H1 (cell line): ENCODE results near the gene OGFRL1. TPM values are rescaled to one million over a fixed set of nuclear protein-coding genes. Genes with fewer than 3 reads are reported as not detected.

ENCODE experiments used
- CTCF ChIA-PET: fragments of 300-600 bp; sonication (Branson Sonifier 250); formaldehyde crosslinking; loops from one replicate; lab custom pipeline; 2021; ENCODE audit not compliant: partially characterized antibody; lab: Charles Lee
- POLR2A ChIA-PET: fragments of 300-600 bp; sonication (Branson Sonifier 250); formaldehyde crosslinking; loops from one replicate; lab custom pipeline; 2021; ENCODE audit warnings: inconsistent platforms; ENCODE audit not compliant: partially characterized antibody; lab: Charles Lee
- DNase-seq, 2 experiments: peaks; one replicate each; pipeline versions ENCODE4 v3.0.0 to v3.0.0-alpha.2; 2010 to 2022; ENCODE audit warnings: low spot score in 2 of 2, low read depth in 1 of 2, mixed read lengths in 1 of 2
- FAIRE-seq: peaks from 2 replicates; lab custom pipeline; 2011; peaks lifted over from hg19 to GRCh38; lab: Jason Lieb, UNC
- H2AFZ ChIP-seq: 2 replicates; pipeline ENCODE4 v1.8.1; 2012; ENCODE audit warnings: low read length, inconsistent platforms
- H2AK5ac ChIP-seq: 2 replicates; pipeline ENCODE4 v1.6.1; 2013; ENCODE audit warnings: low read depth, low read length
- H2BK120ac ChIP-seq: replicated peaks from 2 replicates; pipeline ENCODE3; 2013; ENCODE audit warnings: low read depth, low read length, inconsistent platforms
- H2BK12ac ChIP-seq: 2 replicates; pipeline ENCODE4 v1.6.1; 2013; ENCODE audit warnings: low read depth, low read length
- H2BK15ac ChIP-seq: 2 replicates; pipeline ENCODE4 v1.6.1; 2013; ENCODE audit warnings: low read length
- H2BK20ac ChIP-seq: 2 replicates; pipeline ENCODE4 v1.6.1; 2013; ENCODE audit warnings: low read length
- H2BK5ac ChIP-seq: 2 replicates; pipeline ENCODE4 v1.6.1; 2013; ENCODE audit warnings: low read depth, low read length
- H3K14ac ChIP-seq: 2 replicates; pipeline ENCODE4 v1.6.1; 2013; ENCODE audit warnings: inconsistent platforms; ENCODE audit not compliant: insufficient read length
- H3K18ac ChIP-seq: 2 replicates; pipeline ENCODE4 v1.6.1; 2013; ENCODE audit warnings: low read length; ENCODE audit errors: extremely low read depth
- H3K23ac ChIP-seq: 2 replicates; pipeline ENCODE4 v1.6.1; 2013; ENCODE audit warnings: inconsistent platforms; ENCODE audit not compliant: insufficient read length
- H3K23me2 ChIP-seq: 2 replicates; pipeline ENCODE4 v1.6.1; 2013; ENCODE audit warnings: low read depth, low read length
- H3K27ac ChIP-seq: 2 replicates; pipeline ENCODE4 v1.6.1; 2011; ENCODE audit warnings: low read depth, low read length, inconsistent platforms
- H3K27me3 ChIP-seq, 4 experiments: replicated peaks in 1 of 4; 1 replicate in 1 of 4; 2 replicates in 3 of 4; pipeline versions ENCODE4 v1.6.1 to v1.8.1; 2011 to 2013; ENCODE audit warnings: low read length in 3 of 4, mild to moderate bottlenecking in 3 of 4, inconsistent platforms in 2 of 4, mixed read lengths in 2 of 4, moderate library complexity in 1 of 4; ENCODE audit not compliant: control insufficient read depth in 3 of 4, insufficient read depth in 3 of 4; ENCODE audit errors: extremely low read depth in 1 of 4
- H3K36me3 ChIP-seq, 4 experiments: 2 replicates each; pipeline versions ENCODE4 v1.6.1 to v1.8.1; 2011 to 2013; ENCODE audit warnings: mild to moderate bottlenecking in 4 of 4, low read length in 3 of 4, moderate library complexity in 2 of 4, control low read depth in 1 of 4, inconsistent platforms in 1 of 4; ENCODE audit not compliant: insufficient read depth in 4 of 4, control insufficient read depth in 2 of 4
- H3K4ac ChIP-seq: replicated peaks from 2 replicates; pipeline ENCODE3; 2013; ENCODE audit warnings: low read length, low read depth, mixed read lengths, inconsistent platforms; ENCODE audit not compliant: insufficient read length
- H3K4me1 ChIP-seq, 4 experiments: replicated peaks in 1 of 4; 1 replicate in 1 of 4; 2 replicates in 3 of 4; pipeline versions ENCODE4 v1.6.1 to v1.8.1; 2011 to 2013; ENCODE audit warnings: low read length in 3 of 4, inconsistent platforms in 2 of 4, mixed read lengths in 1 of 4; ENCODE audit not compliant: insufficient read depth in 4 of 4, control insufficient read depth in 3 of 4
- H3K4me2 ChIP-seq, 2 experiments: 2 replicates each; pipeline versions ENCODE4 v1.6.1 to v1.8.1; 2011 to 2013; ENCODE audit warnings: low read depth in 2 of 2, low read length in 2 of 2, control low read depth in 1 of 2, inconsistent platforms in 1 of 2, mild to moderate bottlenecking in 1 of 2; ENCODE audit not compliant: insufficient read depth in 1 of 2
- H3K4me3 ChIP-seq, 4 experiments: fragments of 200-600, 300-600 bp in 1 of 4; sonication (generic), shearing (Covaris generic), sonication (Bioruptor Twin) in 1 of 4; 2 replicates each; pipeline versions ENCODE4 v1.5.1 to v1.8.1; 2011 to 2016; ENCODE audit warnings: low read length in 4 of 4, low read depth in 3 of 4, control low read depth in 2 of 4, inconsistent platforms in 2 of 4, mild to moderate bottlenecking in 2 of 4, mixed read lengths in 1 of 4, moderate library complexity in 1 of 4; ENCODE audit not compliant: insufficient read depth in 2 of 4; ENCODE audit errors: extremely low read depth in 1 of 4
- H3K56ac ChIP-seq: replicated peaks from 2 replicates; pipeline ENCODE3; 2013; ENCODE audit warnings: low read depth, mild to moderate bottlenecking, mixed read lengths, low read length, inconsistent platforms; ENCODE audit not compliant: insufficient read length
- H3K79me1 ChIP-seq: 2 replicates; pipeline ENCODE4 v1.6.1; 2013; ENCODE audit warnings: low read depth, low read length, control low read depth
- H3K79me2 ChIP-seq, 2 experiments: 2 replicates each; pipeline versions ENCODE4 v1.6.1 to v1.8.1; 2012 to 2013; ENCODE audit warnings: low read length in 2 of 2, mild to moderate bottlenecking in 2 of 2, inconsistent platforms in 1 of 2; ENCODE audit not compliant: insufficient read depth in 2 of 2, control insufficient read depth in 1 of 2
- H3K9ac ChIP-seq, 4 experiments: replicated peaks in 1 of 4; 1 replicate in 1 of 4; 2 replicates in 3 of 4; pipeline versions ENCODE4 v1.6.1 to v1.8.1; 2011 to 2013; ENCODE audit warnings: low read depth in 3 of 4, low read length in 3 of 4, control low read depth in 2 of 4, mild to moderate bottlenecking in 2 of 4, moderate library complexity in 2 of 4, inconsistent platforms in 1 of 4; ENCODE audit errors: extremely low read depth in 1 of 4
- H3K9me3 ChIP-seq, 2 experiments: 2 replicates each; pipeline versions ENCODE4 v1.6.1 to v1.8.1; 2012 to 2013; ENCODE audit warnings: mild to moderate bottlenecking in 2 of 2, moderate library complexity in 2 of 2, control low read depth in 1 of 2, inconsistent platforms in 1 of 2, low read depth in 1 of 2, low read length in 1 of 2, mixed read lengths in 1 of 2; ENCODE audit not compliant: insufficient read depth in 2 of 2
- H4K20me1 ChIP-seq, 2 experiments: replicated peaks in 1 of 2; 2 replicates each; pipeline versions ENCODE3 to v1.8.1; 2011 to 2013; ENCODE audit warnings: inconsistent platforms in 2 of 2, low read length in 2 of 2, mild to moderate bottlenecking in 1 of 2; ENCODE audit not compliant: insufficient read depth in 2 of 2, control insufficient read depth in 1 of 2
- H4K5ac ChIP-seq: 2 replicates; pipeline ENCODE4 v1.6.1; 2013; ENCODE audit warnings: low read length, low read depth, mixed read lengths, inconsistent platforms; ENCODE audit not compliant: insufficient read length
- H4K8ac ChIP-seq: 2 replicates; pipeline ENCODE4 v1.8.0; 2013; ENCODE audit warnings: mild to moderate bottlenecking, moderate library complexity, low read length, inconsistent platforms; ENCODE audit not compliant: insufficient read depth; ENCODE audit errors: extremely low read depth
- H4K91ac ChIP-seq: replicated peaks from 2 replicates; pipeline ENCODE3; 2013; ENCODE audit warnings: low read length, mixed read lengths, inconsistent platforms; ENCODE audit not compliant: insufficient read length
- CBX5 ChIP-seq: fragments of 300-800, 300-1000 bp; sonication (generic); IDR thresholded peaks from 2 replicates; pipeline ENCODE4 v1.7.1; 2016; ENCODE audit warnings: antibody characterized with exemption, low read length, low read depth
- EGR1 ChIP-seq: IDR thresholded peaks from 2 replicates; pipeline ENCODE4 v1.6.1; 2011; ENCODE audit warnings: low read depth, low read length, borderline replicate concordance
- GABPA ChIP-seq: IDR thresholded peaks from 2 replicates; pipeline ENCODE4 v1.6.1; 2011; ENCODE audit warnings: mild to moderate bottlenecking, low read length, moderate library complexity, borderline replicate concordance; ENCODE audit not compliant: insufficient read depth
- JUND ChIP-seq: IDR thresholded peaks from 2 replicates; pipeline ENCODE4 v1.6.1; 2011; ENCODE audit warnings: mild to moderate bottlenecking, improper control_type of control experiment, low read length
- KDM1A ChIP-seq: fragments of 200-600, 300-600 bp; sonication (generic); IDR thresholded peaks from 2 replicates; pipeline ENCODE4 v1.7.1; 2016; ENCODE audit warnings: mild to moderate bottlenecking, low read length, borderline replicate concordance
- POLR2AphosphoS5 ChIP-seq: IDR thresholded peaks from 2 replicates; pipeline ENCODE4 v1.6.1; 2011; ENCODE audit warnings: low read depth, low read length
- TBP ChIP-seq: IDR thresholded peaks from 2 replicates; pipeline ENCODE4 v1.6.1; 2011; ENCODE audit warnings: low read depth, low read length, improper control_type of control experiment
- WGBS, 2 experiments: shearing (Covaris generic) in 1 of 2; methylation state at CpG; one replicate each; pipeline versions ENCODE4 v1.1.6 to v1.1.7; 2013 to 2015; ENCODE audit warnings: low lambda C conversion rate in 2 of 2, mixed read lengths in 2 of 2, inconsistent platforms in 1 of 2, low coverage in 1 of 2, missing lambda C conversion rate in 1 of 2; ENCODE audit not compliant: insufficient replicate concordance in 2 of 2, insufficient coverage in 1 of 2, insufficient read length in 1 of 2; ENCODE audit errors: extremely low coverage in 1 of 2, missing lambda C conversion rate in 1 of 2; 5-methylcytosine and 5-hydroxymethylcytosine counted together
- polyA plus RNA-seq, 7 experiments: library from polyadenylated mRNA; depleted of rRNA in 3 of 7; stranded (reverse) in 5 of 7; unstranded in 2 of 7; fragments of >200 nt in 5 of 7; fragments of 200-250 nt in 2 of 7; gene quantifications; 1 replicate in 5 of 7; 2 replicates in 1 of 7; 4 replicates in 1 of 7; pipeline versions ENCODE4 v1.2.1 to v1.2.3, GENCODE V29; 2011 to 2013; ENCODE audit warnings: missing spikeins in 2 of 7, mixed read lengths in 2 of 7
- total RNA-seq: library from RNA; stranded (reverse); fragmentation: NEBNext Ultra II Directional; extraction: Animal tissue kit (Norgen Biotek cat#: 25700); gene quantifications from 2 replicates; pipeline ENCODE4 v1.2.1, GENCODE V29; 2021
- TF ChIP-seq, protein P1 (sequence below), 3 experiments: IDR thresholded peaks; 1 replicate in 2 of 3; 2 replicates in 1 of 3; pipeline versions ENCODE4 v1.5.1 to v1.6.1; 2011; ENCODE audit warnings: low read length in 3 of 3, mild to moderate bottlenecking in 3 of 3, inconsistent platforms in 2 of 3, low read depth in 1 of 3, moderate library complexity in 1 of 3; ENCODE audit not compliant: insufficient read depth in 1 of 3; ENCODE audit errors: control extremely low read depth in 1 of 3
- TF ChIP-seq, protein P2 (sequence below): IDR thresholded peaks from 2 replicates; pipeline ENCODE4 v1.6.1; 2012; ENCODE audit warnings: low read length, inconsistent platforms

OGFRL1 gene
- total and polyA plus RNA-seq, 2 of the 8 experiments (the other 6 are each of a cell fraction or from before 2014, with no cell fraction given), result 1.1 to 9.0 TPM

DNA sequence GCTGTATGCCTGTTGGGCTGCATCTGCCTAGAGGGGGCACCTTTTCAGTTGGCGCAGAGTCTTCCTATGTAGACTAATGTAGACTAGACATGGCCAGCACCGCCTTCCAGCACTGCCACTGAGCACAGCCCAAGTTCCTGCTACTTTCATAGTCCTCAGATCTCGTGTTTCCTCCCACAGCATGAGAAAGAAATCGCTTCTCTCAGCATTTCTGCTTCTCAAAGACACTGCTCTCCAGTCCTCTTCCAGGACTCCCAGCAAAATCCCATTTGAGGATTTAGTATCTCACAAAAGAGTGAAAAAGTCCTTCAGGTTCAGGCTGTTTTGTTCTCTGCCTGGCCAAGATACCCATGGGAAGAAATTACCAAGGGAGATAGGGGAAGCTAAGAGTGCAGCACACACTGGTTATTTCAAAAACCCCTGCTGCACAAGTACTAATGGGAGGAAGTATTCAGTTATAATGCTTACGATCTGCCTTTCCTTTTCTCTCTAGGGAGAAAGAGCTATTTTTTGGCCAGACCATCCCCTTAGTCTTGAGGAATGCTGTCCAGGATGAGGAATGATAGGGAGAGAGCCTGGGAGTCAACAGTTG, 35.7 kb downstream of the OGFRL1 start:
- Histone ChIP-seq H3K23ac (no peak overlapping the region), H3K4me2 (no peak overlapping the region), H3K36me3 (no peaks in the 10 kb centered on the region), H3K14ac (no peak overlapping the region), H2BK5ac (no peak overlapping the region), H2BK12ac (no peak overlapping the region), H4K20me1 (no peaks in the 10 kb centered on the region), H3K9me3 (no peaks in the 10 kb centered on the region), H3K79me2 (no peaks in the 10 kb centered on the region), H3K4me3 (no peak overlapping the region), H2BK20ac (no peak overlapping the region), H2AK5ac (no peak overlapping the region), H3K56ac (no peak overlapping the region), H3K23me2 (no peaks in the 10 kb centered on the region; the same call in 1 of the 2 replicates), H2BK15ac (no peak overlapping the region), H2BK120ac (no peak overlapping the region), H3K9ac (no peak overlapping the region), H3K27ac (no peak overlapping the region), H4K5ac (no peak overlapping the region), H3K27me3 (no peaks in the 10 kb centered on the region), H3K4ac (no peak overlapping the region), H3K18ac (no peak overlapping the region), H4K8ac (no peak overlapping the region), H2AFZ (0 out of 2 replicates have a peak overlapping the region, but pooled peaks have one; percentile 51), H3K4me1 (no peaks in the 10 kb centered on the region), H4K91ac (no peak overlapping the region), H3K79me1 (no peaks in the 10 kb centered on the region)
- FAIRE-seq (no peak), DNase-seq (no peak)
- ChIA-PET CTCF (no interaction called here), POLR2A (no interaction called here)
- 93% methylated on average over 5 of the region's 5 CpGs; no CpG with 5 or more reads in 1 of the 2 experiments for WGBS, 2 experiments
- TF ChIP-seq, protein P1, sequence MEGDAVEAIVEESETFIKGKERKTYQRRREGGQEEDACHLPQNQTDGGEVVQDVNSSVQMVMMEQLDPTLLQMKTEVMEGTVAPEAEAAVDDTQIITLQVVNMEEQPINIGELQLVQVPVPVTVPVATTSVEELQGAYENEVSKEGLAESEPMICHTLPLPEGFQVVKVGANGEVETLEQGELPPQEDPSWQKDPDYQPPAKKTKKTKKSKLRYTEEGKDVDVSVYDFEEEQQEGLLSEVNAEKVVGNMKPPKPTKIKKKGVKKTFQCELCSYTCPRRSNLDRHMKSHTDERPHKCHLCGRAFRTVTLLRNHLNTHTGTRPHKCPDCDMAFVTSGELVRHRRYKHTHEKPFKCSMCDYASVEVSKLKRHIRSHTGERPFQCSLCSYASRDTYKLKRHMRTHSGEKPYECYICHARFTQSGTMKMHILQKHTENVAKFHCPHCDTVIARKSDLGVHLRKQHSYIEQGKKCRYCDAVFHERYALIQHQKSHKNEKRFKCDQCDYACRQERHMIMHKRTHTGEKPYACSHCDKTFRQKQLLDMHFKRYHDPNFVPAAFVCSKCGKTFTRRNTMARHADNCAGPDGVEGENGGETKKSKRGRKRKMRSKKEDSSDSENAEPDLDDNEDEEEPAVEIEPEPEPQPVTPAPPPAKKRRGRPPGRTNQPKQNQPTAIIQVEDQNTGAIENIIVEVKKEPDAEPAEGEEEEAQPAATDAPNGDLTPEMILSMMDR (IDR thresholded peaks at IDR 0.05; ENCODE audit: control extremely low read depth in 1 of 3, insufficient read depth in 1 of 3, low read depth in 1 of 3, low read length in 3 of 3), result no peak
- no peak for TF ChIP-seq CBX5
- TF ChIP-seq, protein P2, sequence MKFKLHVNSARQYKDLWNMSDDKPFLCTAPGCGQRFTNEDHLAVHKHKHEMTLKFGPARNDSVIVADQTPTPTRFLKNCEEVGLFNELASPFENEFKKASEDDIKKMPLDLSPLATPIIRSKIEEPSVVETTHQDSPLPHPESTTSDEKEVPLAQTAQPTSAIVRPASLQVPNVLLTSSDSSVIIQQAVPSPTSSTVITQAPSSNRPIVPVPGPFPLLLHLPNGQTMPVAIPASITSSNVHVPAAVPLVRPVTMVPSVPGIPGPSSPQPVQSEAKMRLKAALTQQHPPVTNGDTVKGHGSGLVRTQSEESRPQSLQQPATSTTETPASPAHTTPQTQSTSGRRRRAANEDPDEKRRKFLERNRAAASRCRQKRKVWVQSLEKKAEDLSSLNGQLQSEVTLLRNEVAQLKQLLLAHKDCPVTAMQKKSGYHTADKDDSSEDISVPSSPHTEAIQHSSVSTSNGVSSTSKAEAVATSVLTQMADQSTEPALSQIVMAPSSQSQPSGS, result no peak
- TF ChIP-seq GABPA, result no peak
- no peak for TF ChIP-seq TBP
- no peak for TF ChIP-seq KDM1A
- no peak for TF ChIP-seq JUND
- TF ChIP-seq EGR1, result no peak
- TF ChIP-seq POLR2AphosphoS5, result no peak
